ENCODE measurements around the gene PIF1.

- TF ChIP-seq CTCF (IDR thresholded peaks at IDR 0.05) (no peak), POLR2A (IDR thresholded peaks at IDR 0.05) (no peak)
Observed at GRCh38 chr15:64803526-64803925, 21.9 kb downstream of the PIF1 start.

All from ovary (tissue), 3 donors.